ENCODE measurements around the gene DGKQ.

Gene DGKQ

GRCh38 chr4:959338-960139, 13.8 kb downstream of the DGKQ start:
- Histone ChIP-seq H3K9me3 (no peaks in the 10 kb centered on the region), H3K27me3 (no peaks in the 10 kb centered on the region), H3K4me3 (ENCODE audit: low read depth in 1 of 2, low read length in 1 of 2) (no peak overlapping the region), H3K36me3 (peaks cover 99% of the 10 kb centered on the region), H3K27ac (no peak overlapping the region), H3K4me1 (ENCODE audit: control insufficient read depth in 1 of 2, insufficient read depth in 1 of 2, low read depth in 1 of 2, low read length in 1 of 2) (no peaks in the 10 kb centered on the region)
- TF ChIP-seq CTCF (IDR thresholded peaks at IDR 0.05) = no peak

- no peaks in the 10 kb centered on the region for H3K4me1 ChIP-seq (ENCODE audit: control insufficient read depth in 1 of 2, insufficient read depth in 1 of 2, low read depth in 1 of 2, low read length in 1 of 2)
- no peak overlapping the region for H3K27ac ChIP-seq
- TF ChIP-seq CTCF (IDR thresholded peaks at IDR 0.05) = no peak
- peaks cover 98% of the 10 kb centered on the region for H3K36me3 ChIP-seq
- H3K27me3 ChIP-seq = no peaks in the 10 kb centered on the region
- no peak overlapping the region for H3K4me3 ChIP-seq (ENCODE audit: low read depth in 1 of 2, low read length in 1 of 2)
- H3K9me3 ChIP-seq = no peaks in the 10 kb centered on the region
Observed at GRCh38 chr4:958696-959337, 14.6 kb downstream of the DGKQ start.

- Histone ChIP-seq H3K4me1 (ENCODE audit: control insufficient read depth in 1 of 2, insufficient read depth in 1 of 2, low read depth in 1 of 2, low read length in 1 of 2) (no peaks in the 10 kb centered on the region), H3K27ac (no peak overlapping the region), H3K36me3 (peaks cover 98% of the 10 kb centered on the region), H3K9me3 (no peaks in the 10 kb centered on the region), H3K27me3 (no peaks in the 10 kb centered on the region), H3K4me3 (ENCODE audit: low read depth in 1 of 2, low read length in 1 of 2) (no peak overlapping the region)
- no peak for TF ChIP-seq CTCF (IDR thresholded peaks at IDR 0.05)
Observed at GRCh38 chr4:958314-958665, 15.1 kb downstream of the DGKQ start.

GRCh38 chr4:957581-958313, 15.6 kb downstream of the DGKQ start:
- Histone ChIP-seq H3K27ac (no peak overlapping the region), H3K36me3 (peaks cover 98% of the 10 kb centered on the region), H3K4me1 (ENCODE audit: control insufficient read depth in 1 of 2, insufficient read depth in 1 of 2, low read depth in 1 of 2, low read length in 1 of 2) (no peaks in the 10 kb centered on the region), H3K9me3 (no peaks in the 10 kb centered on the region), H3K27me3 (no peaks in the 10 kb centered on the region), H3K4me3 (ENCODE audit: low read depth in 1 of 2, low read length in 1 of 2) (no peak overlapping the region)
- TF ChIP-seq CTCF (IDR thresholded peaks at IDR 0.05) = no peak

- no peak overlapping the region for H3K4me3 ChIP-seq (ENCODE audit: low read depth in 1 of 2, low read length in 1 of 2)
- no peak overlapping the region for H3K27ac ChIP-seq
- H3K36me3 ChIP-seq = peaks cover 95% of the 10 kb centered on the region
- no peaks in the 10 kb centered on the region for H3K4me1 ChIP-seq (ENCODE audit: control insufficient read depth in 1 of 2, insufficient read depth in 1 of 2, low read depth in 1 of 2, low read length in 1 of 2)
- H3K27me3 ChIP-seq = no peaks in the 10 kb centered on the region
- no peak for TF ChIP-seq CTCF (IDR thresholded peaks at IDR 0.05)
- no peaks in the 10 kb centered on the region for H3K9me3 ChIP-seq
Observed at GRCh38 chr4:957231-957580, 16.2 kb downstream of the DGKQ start.

Data from neutrophil (primary cell).